Stimulated activated CD4-positive, alpha-beta T cell treated with anti-CD3 and anti-CD28 coated beads, TNF-alpha, amount 100 ng/mL, for 1 hour (primary cell): ENCODE results near the gene AGTR1.

ENCODE experiments used
- DNase-seq, 3 donors: peaks; one replicate each; pipeline ENCODE4 v3.0.0-alpha.2; 2020; ENCODE audit warnings: low read depth in 3 of 3, low spot score in 1 of 3

AGTR1 gene

DNA sequence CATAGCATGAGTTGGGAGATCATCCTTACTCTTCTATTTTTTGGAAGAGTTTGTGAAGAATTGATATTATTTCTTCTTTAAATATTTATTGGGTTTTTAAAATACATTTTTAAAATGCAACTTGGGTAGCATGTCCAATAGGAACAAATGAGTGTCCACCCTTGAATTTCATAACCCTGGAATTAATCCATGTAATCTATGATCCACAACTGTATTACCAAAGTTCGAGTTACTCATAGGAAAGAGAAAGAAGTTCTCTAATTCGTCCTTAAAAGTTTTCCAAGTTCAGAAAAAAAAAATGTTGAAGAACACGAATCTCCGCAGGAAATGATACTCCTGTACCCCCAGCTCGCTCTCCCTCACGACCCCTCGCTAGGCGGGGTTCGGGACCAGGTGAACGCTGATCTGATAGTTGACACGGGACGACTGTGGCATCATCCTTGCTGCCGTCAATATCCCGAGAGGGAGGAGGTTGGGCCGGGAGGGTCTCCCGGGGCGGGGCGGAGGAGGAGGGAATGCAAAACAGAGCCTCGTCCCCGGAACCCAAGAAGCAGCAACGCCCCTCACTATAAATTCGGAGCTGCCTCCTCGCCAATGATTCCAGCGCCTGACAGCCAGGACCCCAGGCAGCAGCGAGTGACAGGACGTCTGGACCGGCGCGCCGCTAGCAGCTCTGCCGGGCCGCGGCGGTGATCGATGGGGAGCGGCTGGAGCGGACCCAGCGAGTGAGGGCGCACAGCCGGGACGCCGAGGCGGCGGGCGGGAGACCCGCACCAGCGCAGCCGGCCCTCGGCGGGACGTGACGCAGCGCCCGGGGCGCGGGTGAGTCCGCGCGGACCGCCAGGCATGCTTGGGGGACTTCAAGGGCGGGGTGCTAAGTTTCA, at the start of gene AGTR1:
AGTR1 (plus strand) TSS at position 598 of the 884 bp plus-strand sequence. CDS start 43,133 bp downstream, outside the sequence.
- no peak for DNase-seq

GRCh38 chr3:148648685-148649352, 48.9 kb upstream of the AGTR1 start:
- no peak for DNase-seq

- DNase-seq, result no peak
Observed at GRCh38 chr3:148651549-148651948, 46.2 kb upstream of the AGTR1 start.

- no peak for DNase-seq
Observed at GRCh38 chr3:148654433-148654832, 43.3 kb upstream of the AGTR1 start.

GRCh38 chr3:148657470-148657869, 40.2 kb upstream of the AGTR1 start:
- DNase-seq, result no peak

GRCh38 chr3:148659512-148659911, 38.2 kb upstream of the AGTR1 start:
- DNase-seq, result no peak

GRCh38 chr3:148680289-148680688, 17.4 kb upstream of the AGTR1 start:
- DNase-seq, result no peak

DNA sequence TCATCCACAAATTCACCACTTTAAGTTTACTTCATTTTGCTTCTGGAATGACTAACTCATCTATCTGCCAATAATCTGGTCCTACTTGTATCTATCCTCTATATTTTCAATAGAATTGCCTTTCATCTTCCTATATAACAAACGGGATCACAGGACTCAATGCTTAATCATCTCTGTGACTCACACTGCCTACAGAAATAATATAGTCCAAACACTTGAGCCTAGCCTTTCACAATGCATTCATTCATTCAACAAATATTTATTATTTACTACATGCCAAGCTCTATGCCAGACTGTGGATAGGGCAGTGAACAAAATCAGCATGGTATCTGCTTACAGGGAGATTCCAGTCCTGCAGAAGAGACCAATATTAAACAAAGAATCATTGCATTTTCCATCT, 16.6 kb upstream of the AGTR1 start:
- DNase-seq, result no peak

GRCh38 chr3:148682997-148683396, 14.7 kb upstream of the AGTR1 start:
- DNase-seq, result no peak

- DNase-seq, result no peak
Observed at GRCh38 chr3:148694116-148694515, 3.6 kb upstream of the AGTR1 start.

- no peak for DNase-seq
Observed at GRCh38 chr3:148698190-148698810, 597 bp downstream of the AGTR1 start.

- DNase-seq, result no peak
Observed at GRCh38 chr3:148705314-148705713, 7.6 kb downstream of the AGTR1 start.

GRCh38 chr3:148707601-148708380, 10.1 kb downstream of the AGTR1 start:
- DNase-seq, result no peak

DNA sequence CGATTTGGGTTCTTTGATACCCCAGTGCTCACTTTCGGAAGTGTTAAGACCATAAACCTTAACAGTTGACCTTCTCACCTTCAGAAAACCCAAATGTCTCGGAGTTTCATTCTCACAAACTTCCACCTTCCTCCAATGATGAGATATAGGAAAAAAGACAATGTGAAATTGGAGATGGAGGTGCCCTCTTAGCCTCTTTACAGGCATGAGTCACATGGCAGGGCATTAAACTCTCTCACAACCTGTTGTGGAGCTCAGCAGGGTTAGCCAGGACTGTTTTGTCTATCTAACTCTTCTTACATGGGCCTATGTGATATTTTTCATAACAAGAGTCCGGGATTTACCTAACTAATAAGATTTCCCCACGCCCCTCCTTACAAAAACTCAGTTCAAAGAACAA, 10.7 kb downstream of the AGTR1 start:
- no peak for DNase-seq

DNA sequence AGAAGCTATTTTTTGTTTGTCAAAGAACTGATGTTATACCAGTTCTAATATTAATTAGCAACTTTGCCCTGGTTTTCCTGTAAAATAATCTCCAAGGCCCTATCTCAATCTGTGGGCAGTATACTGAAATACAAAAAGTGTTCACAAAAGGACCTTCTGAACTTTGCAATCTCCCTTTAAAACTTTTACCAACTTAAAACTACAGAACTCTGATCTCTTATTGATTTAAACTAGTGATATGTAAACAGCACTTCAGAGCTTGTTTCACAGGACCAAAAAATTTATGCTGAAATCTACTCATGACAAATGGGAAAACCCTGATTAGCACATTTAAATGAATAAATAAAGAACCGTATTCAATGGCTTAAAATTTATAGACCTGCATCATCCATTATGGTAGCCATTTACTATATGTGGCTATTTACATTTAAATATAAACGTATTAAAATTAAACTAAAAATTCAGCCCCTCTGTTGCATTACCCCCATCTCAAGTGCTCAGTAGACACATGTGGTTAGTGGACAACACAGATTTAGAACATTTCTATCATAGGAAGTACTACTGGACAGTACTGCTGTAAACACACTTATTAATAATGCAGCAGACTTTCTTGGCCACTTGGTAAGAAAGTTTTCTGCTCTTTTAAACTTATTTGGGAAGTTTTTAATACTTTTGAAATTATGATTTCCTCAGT, 12.0 kb downstream of the AGTR1 start:
- no peak for DNase-seq

DNA sequence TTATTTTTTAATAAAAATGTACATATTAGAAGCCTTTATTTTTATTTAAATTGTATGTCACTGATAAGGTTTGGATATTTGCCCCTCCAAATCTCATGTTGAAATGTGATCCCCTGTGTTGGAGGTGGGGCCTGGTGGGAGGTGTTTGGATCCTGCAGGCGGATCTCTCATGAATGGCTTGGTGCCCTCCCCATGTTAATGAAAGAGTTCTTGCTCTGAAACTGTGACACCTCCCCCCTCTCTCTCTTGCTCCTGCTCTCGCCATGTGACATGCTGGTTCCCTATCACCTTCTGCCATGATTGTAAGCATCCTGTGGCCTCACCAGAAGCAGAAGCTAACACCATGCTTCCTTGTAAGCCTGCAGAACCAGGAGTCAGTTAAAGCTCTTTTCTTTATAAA, 13.0 kb downstream of the AGTR1 start:
- DNase-seq, result no peak

DNA sequence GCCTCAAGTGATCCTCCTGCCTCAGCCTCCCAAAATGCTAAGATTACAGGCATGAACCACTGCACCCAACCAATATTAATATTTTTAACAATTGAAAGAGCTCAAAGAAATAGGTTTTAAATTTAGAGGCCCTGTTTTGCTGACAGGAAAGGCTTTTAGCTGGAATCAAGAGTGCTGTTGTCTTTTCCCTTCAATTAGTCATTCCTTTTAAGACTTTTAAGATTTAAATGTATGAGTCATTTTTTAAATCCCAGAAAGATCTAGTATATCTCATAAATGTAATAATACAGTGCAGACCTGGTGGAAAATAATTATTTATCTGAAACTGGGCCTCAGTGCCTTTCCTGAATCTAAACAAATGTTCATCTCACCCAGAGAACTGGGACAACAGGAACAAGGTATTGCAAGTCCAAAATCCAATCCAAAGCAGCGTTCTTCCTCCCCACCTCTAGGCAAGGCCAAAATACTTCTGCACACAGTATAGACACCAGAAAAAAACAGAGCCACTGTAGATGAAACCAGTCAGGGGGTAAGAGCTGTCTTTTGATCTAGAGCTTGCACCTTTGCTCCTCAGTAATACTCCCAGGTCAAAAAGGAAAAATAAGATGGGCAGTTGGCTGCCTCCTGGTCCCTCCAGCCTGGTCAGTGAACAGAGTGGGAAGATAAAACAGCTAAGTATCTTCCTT, 14.4 kb downstream of the AGTR1 start:
- no peak for DNase-seq

DNA sequence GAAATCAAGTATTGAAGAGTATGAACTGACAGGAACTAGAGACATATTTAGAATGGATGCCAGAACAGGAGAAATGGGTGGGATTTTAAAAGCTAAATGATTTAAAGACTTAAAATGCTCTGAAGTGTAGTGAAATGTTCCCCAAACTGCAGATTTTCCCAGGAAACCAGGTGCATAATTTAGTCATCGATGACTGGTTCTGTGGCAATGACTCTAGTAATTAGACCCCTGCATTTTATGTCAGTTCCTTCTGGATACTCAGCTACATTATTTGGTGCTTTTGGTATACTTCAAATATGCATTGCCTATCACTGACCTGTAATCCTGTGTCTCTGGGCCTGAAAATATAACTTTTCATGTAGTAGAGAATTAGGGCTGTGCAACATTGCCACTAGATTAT, 16.8 kb downstream of the AGTR1 start:
- no peak for DNase-seq

GRCh38 chr3:148716657-148717056, 19.0 kb downstream of the AGTR1 start:
- DNase-seq, result no peak
